Retinal pigment epithelial cell (primary cell): ENCODE measurements around the gene APP.

Experiments
- DNase-seq: peaks from one replicate; pipeline ENCODE4 v3.0.0-alpha.2; 2010; ENCODE audit warnings: low read depth
- H3K4me3 ChIP-seq: 2 replicates; pipeline ENCODE4 v1.5.1; 2011; ENCODE audit warnings: mild to moderate bottlenecking, low read length, control low read depth, moderate library complexity
- CTCF ChIP-seq: conservative IDR thresholded peaks from 2 replicates; pipeline ENCODE4 v1.5.1; 2011; ENCODE audit warnings: low read depth, low read length, control low read depth, inconsistent platforms

APP gene

DNA sequence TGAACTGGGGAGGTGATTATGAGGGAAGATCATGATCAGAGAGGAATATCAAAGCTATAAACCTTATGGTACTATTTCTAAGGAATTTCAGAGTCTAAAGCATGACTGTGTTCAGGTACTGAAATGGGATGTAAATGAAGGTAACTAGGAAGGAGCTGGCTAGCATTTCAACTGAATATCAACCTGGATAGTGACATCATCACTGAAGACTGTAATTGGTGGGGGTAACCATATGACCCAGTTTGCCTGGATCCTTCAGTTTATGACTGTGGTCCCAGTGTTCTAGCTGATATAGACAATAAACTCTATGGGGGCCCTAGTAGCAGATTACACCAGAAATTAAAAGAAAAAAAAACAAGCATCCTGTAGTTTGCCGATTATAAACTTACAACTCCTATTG, 120.8 kb downstream of the APP start:
- DNase-seq, result no peak
- no peak for TF ChIP-seq CTCF
- H3K4me3 ChIP-seq, result no peak overlapping the region

DNA sequence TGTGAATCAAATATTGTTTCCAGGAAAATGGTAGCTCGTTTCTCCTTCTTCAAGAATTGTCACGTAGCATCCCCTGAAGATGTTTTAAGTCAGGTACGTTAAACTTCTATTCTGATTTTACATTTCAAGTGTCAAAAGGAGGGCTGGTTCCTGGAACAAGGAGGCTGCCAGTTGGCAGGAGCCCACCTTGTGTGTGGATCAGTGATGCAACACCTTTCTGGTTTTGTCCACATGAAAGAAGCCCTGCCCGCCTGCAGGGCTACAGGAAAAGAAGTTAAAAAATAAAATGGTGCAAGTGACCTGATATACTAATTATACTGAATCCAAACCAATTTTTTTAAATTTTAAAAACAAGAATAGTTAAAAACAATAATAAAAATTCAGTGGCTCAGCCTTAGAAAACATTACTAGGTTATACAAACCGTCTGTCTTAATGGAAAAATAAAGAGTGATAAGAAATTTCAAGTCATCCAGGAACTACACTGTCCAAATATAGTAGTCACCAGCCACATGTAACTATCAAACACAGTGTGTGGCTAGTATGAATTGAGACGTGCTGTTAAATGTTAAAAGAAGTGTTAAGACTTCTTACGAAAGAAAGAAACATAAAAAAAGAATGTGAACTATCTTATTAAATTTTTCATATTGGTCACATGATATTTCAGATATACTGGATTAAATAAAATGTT, 123.1 kb downstream of the APP start:
- H3K4me3 ChIP-seq, result no peak overlapping the region
- DNase-seq, result no peak

DNA sequence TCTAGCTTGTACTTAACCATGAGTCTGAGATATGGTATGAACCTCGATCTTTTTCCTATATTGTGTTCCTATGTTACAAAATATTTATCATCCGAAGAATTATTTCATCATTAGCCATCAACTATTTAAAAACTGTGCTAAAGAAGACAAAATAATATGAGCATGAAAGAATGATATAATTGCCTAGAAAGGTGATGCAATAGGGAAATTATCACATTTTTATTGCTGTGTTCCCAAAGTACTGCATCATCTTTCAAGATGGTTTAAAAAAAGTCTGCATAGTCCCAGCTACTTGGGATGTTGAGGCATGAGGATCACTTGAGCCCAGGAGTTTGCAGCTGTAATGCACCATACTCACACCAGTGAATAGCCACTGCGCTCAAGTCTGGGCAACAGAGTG, 126.7 kb downstream of the APP start:
- no peak for TF ChIP-seq CTCF
- no peak for DNase-seq
- no peak overlapping the region for H3K4me3 ChIP-seq

More for the DNA sequence above, 123.1 kb downstream of the APP start:
- no peak for TF ChIP-seq CTCF

DNA sequence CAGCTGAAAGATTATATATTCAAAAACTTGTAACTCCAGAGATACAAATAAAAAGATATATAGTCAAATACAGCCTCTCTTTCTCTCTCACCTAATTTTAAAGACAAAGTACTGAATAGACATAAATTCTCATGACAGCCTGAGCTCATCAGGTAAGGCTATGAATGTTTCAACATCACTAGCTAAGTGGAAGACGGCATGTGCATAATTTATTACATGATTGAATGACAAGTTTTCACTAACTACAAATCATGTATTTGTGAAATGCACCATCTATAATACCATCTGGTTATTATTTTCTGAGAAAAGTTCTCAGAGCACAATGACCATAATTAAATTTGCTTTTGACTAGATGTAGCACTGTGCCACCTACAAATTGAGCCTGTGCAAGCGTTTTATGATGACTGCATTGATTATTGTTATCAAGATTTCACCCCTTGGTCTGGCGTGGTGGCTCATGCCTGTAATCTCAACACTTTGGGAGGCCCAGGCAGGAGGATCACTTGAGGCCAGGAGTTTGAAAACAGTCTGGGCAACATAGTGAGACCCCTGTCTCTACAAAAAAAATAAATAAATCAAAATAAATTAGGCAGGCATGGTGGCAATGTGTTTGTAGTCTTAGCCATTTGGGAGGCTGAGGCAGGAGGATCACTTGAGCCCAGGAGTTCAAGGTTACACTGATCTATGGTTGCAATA, 128.2 kb downstream of the APP start:
- H3K4me3 ChIP-seq, result no peak overlapping the region
- DNase-seq, result no peak
- no peak for TF ChIP-seq CTCF

- no peak for TF ChIP-seq CTCF
- H3K4me3 ChIP-seq, result no peak overlapping the region
- DNase-seq, result no peak
These were observed 129.0 kb downstream of the APP start for GRCh38 chr21:26041431-26042180.

GRCh38 chr21:26036916-26037315, 133.7 kb downstream of the APP start:
- H3K4me3 ChIP-seq, result no peak overlapping the region
- DNase-seq, result no peak

More at GRCh38 chr21:26036916-26037315, 133.7 kb downstream of the APP start:
- TF ChIP-seq CTCF, result no peak
